Osteoblast (primary cell): ENCODE results near the gene CCDC124. TPM values are rescaled to one million over a fixed set of nuclear protein-coding genes. Genes with fewer than 3 reads are reported as not detected.

Experiments used
- DNase-seq: peaks from one replicate; pipeline ENCODE4 v3.0.0; 2011; ENCODE audit warnings: low spot score, mixed read lengths; ENCODE audit not compliant: insufficient read length; ENCODE audit errors: missing footprints
- H2AFZ ChIP-seq: 2 replicates; pipeline ENCODE4 v1.6.0; 2011; ENCODE audit warnings: mild to moderate bottlenecking, low read length
- H3K27ac ChIP-seq: 2 replicates; pipeline ENCODE4 v1.5.1; 2011; ENCODE audit warnings: mild to moderate bottlenecking, low read depth, low read length, moderate library complexity
- H3K27me3 ChIP-seq: 2 replicates; pipeline ENCODE4 v1.6.0; 2012; ENCODE audit warnings: mild to moderate bottlenecking, control low read depth, inconsistent platforms, low read length, moderate library complexity; ENCODE audit not compliant: insufficient read depth
- H3K36me3 ChIP-seq: 2 replicates; pipeline ENCODE4 v1.5.1; 2011; ENCODE audit warnings: mild to moderate bottlenecking, low read length, control low read depth, moderate library complexity; ENCODE audit not compliant: insufficient read depth
- H3K4me1 ChIP-seq: 2 replicates; pipeline ENCODE4 v1.5.1; 2011; ENCODE audit warnings: mild to moderate bottlenecking, low read length, control low read depth, moderate library complexity; ENCODE audit not compliant: insufficient read depth
- H3K4me2 ChIP-seq: 2 replicates; pipeline ENCODE4 v1.6.0; 2011; ENCODE audit warnings: mild to moderate bottlenecking, low read length; ENCODE audit not compliant: insufficient read depth
- H3K4me3 ChIP-seq: fragments of 200-600 bp; sonication (generic); 3 replicates; pipeline ENCODE4 v1.5.1; 2012; ENCODE audit warnings: mild to moderate bottlenecking, low read length, inconsistent platforms; ENCODE audit not compliant: insufficient read depth
- H3K79me2 ChIP-seq: 2 replicates; pipeline ENCODE4 v1.6.0; 2012; ENCODE audit warnings: mild to moderate bottlenecking, low read length, control low read depth, inconsistent platforms; ENCODE audit not compliant: insufficient read depth
- H3K9me3 ChIP-seq: 2 replicates; pipeline ENCODE4 v1.5.1; 2011; ENCODE audit warnings: low read depth, low read length, control low read depth
- H4K20me1 ChIP-seq: 2 replicates; pipeline ENCODE4 v1.6.0; 2012; ENCODE audit warnings: mild to moderate bottlenecking, low read length, control low read depth; ENCODE audit not compliant: insufficient read depth
- CTCF ChIP-seq: IDR thresholded peaks from 2 replicates; pipeline ENCODE4 v1.5.1; 2011; ENCODE audit warnings: mild to moderate bottlenecking, low read depth, low read length, moderate library complexity; ENCODE audit errors: extremely low read depth
- total RNA-seq: library from RNA; depleted of rRNA; stranded (reverse); fragments of >200 nt; gene quantifications from 2 replicates; pipeline ENCODE4 v1.2.3, GENCODE V29; 2012

The CCDC124 gene
- total RNA-seq, 1 donor, result 15.9 TPM

DNA sequence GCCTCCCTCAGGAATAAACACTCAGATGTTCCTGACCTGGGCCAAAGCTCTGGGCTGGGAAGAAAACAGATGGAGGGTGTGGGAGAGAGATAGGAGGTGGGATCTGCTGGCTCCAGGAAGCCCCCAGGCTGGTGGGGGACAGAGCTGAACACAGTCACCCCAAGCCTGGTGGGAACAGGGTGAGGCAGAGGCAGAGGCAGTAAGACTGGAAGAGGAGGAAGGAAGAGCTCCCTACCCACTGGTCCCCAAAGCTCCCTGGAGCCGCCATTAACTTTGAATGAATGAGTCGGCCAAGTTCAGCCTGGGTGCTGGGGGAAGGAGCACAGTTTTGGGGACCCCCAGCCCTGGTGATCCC is 33.3 kb downstream of the CCDC124 start:
- H2AFZ ChIP-seq, result no peak overlapping the region
- TF ChIP-seq CTCF, result no peak
- DNase-seq, result peak; percentile 84
- no peaks in the 10 kb centered on the region for H3K4me1 ChIP-seq
- no peak overlapping the region for H3K27ac ChIP-seq
- no peaks in the 10 kb centered on the region for H3K9me3 ChIP-seq
- H3K4me2 ChIP-seq, result no peak overlapping the region
- H3K4me3 ChIP-seq, result no peak overlapping the region
- H3K79me2 ChIP-seq, result no peaks in the 10 kb centered on the region
- H3K27me3 ChIP-seq, result peaks cover 40% of the 10 kb centered on the region
- no peaks in the 10 kb centered on the region for H4K20me1 ChIP-seq
- no peaks in the 10 kb centered on the region for H3K36me3 ChIP-seq

- Histone ChIP-seq H2AFZ (no peak within 1 kb of the TSS), H4K20me1 (no peaks in the 10 kb centered on the region), H3K4me3 (no peak within 1 kb of the TSS), H3K4me2 (no peak within 1 kb of the TSS), H3K27me3 (peaks cover 40% of the 10 kb centered on the region), H3K79me2 (no peaks in the 10 kb centered on the region), H3K27ac (no peak within 1 kb of the TSS), H3K4me1 (no peaks in the 10 kb centered on the region), H3K9me3 (no peaks in the 10 kb centered on the region), H3K36me3 (no peaks in the 10 kb centered on the region)
- peak; percentile 93 for DNase-seq
- no peak for TF ChIP-seq CTCF
Observed at GRCh38 chr19:17966550-17967256, 33.9 kb downstream of the CCDC124 start, which contains the start of gene KCNN1. Gene KCNN1 (plus strand): TSS chr19:17967107. CDS start chr19:17973889, 6,782 bp downstream.

DNA sequence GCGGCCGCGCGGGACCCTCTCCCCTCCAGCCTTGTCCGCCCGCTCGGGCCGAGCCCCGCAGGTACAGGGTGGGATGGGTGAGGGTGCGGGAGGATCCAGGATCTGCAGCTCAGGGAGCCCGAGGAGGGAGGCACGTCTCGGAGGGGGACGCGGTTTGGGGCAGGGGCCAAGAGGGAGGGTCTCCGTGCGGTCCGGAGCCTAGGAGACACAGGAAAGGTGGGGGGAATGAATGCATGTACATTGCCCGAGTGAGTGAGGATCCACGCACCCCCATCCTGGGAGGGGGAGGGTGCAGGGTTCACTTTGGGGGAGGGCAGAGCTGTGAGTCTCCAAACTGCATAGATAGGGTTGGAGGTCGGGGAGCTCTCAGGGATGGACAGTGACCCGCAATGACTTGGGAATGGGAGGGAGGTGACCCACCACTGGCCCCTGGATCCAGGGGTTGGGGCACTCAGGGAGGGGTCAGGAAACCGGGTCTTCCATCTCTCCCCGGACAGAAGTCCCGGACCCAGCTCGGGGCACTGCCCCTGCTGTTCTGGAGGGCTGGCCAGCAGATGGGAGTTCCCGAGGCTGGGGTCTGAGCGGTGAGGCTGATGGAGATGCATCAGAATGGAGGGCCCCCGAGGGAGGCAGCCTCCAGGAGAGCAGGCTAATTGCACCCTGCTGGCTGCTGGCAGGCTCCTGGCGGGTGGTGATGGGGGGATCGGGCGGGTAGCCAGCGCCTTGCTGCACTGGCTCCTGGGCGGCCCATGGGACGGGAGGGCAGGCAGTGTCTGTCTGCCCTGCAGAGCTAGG is 34.6 kb downstream of the CCDC124 start:
- H3K36me3 ChIP-seq, result no peaks in the 10 kb centered on the region
- H3K4me1 ChIP-seq, result no peaks in the 10 kb centered on the region
- H3K4me3 ChIP-seq, result no peak overlapping the region
- no peak overlapping the region for H2AFZ ChIP-seq
- no peak overlapping the region for H3K4me2 ChIP-seq
- no peak for TF ChIP-seq CTCF
- H3K27me3 ChIP-seq, result peaks cover 35% of the 10 kb centered on the region
- no peaks in the 10 kb centered on the region for H4K20me1 ChIP-seq
- DNase-seq, result peak; percentile 88
- no peak overlapping the region for H3K27ac ChIP-seq
- H3K79me2 ChIP-seq, result no peaks in the 10 kb centered on the region
- H3K9me3 ChIP-seq, result no peaks in the 10 kb centered on the region

DNA sequence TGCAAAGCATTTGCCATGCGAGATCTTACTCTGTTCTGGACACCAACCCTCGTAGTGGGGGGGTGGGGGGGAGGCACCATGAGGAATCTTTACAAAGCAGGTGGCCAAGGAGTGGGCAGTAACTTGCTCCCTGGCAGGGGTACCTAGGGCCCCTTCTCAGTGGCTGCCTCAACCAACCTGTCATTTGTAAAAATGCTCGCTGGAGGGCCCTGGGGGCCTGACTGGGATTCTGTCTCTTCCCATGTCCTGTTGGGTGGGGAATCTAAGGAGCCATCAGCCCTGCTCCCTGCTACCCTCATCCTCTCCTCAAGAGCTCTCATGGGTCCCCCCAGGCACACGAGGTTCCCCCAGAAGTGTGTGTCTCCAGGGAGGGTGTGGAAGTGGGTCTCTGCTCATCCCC is 35.5 kb downstream of the CCDC124 start:
- Histone ChIP-seq H4K20me1 (no peaks in the 10 kb centered on the region), H3K36me3 (no peaks in the 10 kb centered on the region), H3K9me3 (no peaks in the 10 kb centered on the region), H3K4me3 (no peak overlapping the region), H3K79me2 (no peaks in the 10 kb centered on the region), H3K27ac (no peak overlapping the region), H2AFZ (no peak overlapping the region), H3K4me2 (no peak overlapping the region), H3K4me1 (no peaks in the 10 kb centered on the region), H3K27me3 (peaks cover 35% of the 10 kb centered on the region)
- no peak for TF ChIP-seq CTCF
- peak; percentile 85 for DNase-seq
